Subcutaneous adipose tissue (tissue), 4 donors: ENCODE measurements around the gene KRTAP10-2. TPM values are rescaled to one million over a fixed set of nuclear protein-coding genes. Genes with fewer than 3 reads are reported as not detected.
"Not testable (repeated sequence)": the region's sequence is repeated elsewhere in the genome, so short reads cannot be mapped to it uniquely, and the experiment has no call there.

Source experiments
- total RNA-seq, 4 donors: library from RNA; depleted of rRNA; stranded (reverse); fragments of >200 nt; gene quantifications; one replicate each; pipeline ENCODE4 v1.1.0, GENCODE V29; 2016
- TF ChIP-seq, protein P1 (sequence below): fragments of 450-650 bp; IDR thresholded peaks from one replicate; pipeline ENCODE4 v1.5.1; 2016; ENCODE audit warnings: low read depth, mild to moderate bottlenecking, control low read depth, antibody characterized with exemption, moderate library complexity

KRTAP10-2 gene
- total RNA-seq, 4 donors from 2014 or later, result not detected

DNA sequence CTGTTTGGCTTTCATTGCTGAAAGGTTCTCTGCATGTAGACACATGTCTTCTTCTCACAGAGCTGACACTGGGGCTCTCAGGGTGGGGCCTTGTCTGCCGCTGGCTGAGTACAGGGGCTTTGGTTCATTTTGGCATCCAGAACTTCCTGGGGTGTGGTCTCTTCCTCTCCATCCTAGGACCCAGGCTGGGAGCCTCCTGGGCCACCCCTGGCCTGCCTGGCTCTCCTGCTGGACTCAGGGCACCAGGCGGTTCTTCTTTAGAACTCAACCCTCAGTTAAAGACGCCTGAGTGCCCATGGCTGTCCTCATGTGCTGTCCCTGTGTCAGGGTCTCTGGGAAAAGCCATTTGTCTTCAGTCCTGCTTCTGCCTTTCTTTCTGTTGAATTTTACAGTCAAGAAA, 34.6 kb upstream of the KRTAP10-2 start:
- TF ChIP-seq, protein P1, sequence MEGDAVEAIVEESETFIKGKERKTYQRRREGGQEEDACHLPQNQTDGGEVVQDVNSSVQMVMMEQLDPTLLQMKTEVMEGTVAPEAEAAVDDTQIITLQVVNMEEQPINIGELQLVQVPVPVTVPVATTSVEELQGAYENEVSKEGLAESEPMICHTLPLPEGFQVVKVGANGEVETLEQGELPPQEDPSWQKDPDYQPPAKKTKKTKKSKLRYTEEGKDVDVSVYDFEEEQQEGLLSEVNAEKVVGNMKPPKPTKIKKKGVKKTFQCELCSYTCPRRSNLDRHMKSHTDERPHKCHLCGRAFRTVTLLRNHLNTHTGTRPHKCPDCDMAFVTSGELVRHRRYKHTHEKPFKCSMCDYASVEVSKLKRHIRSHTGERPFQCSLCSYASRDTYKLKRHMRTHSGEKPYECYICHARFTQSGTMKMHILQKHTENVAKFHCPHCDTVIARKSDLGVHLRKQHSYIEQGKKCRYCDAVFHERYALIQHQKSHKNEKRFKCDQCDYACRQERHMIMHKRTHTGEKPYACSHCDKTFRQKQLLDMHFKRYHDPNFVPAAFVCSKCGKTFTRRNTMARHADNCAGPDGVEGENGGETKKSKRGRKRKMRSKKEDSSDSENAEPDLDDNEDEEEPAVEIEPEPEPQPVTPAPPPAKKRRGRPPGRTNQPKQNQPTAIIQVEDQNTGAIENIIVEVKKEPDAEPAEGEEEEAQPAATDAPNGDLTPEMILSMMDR, result no peak

DNA sequence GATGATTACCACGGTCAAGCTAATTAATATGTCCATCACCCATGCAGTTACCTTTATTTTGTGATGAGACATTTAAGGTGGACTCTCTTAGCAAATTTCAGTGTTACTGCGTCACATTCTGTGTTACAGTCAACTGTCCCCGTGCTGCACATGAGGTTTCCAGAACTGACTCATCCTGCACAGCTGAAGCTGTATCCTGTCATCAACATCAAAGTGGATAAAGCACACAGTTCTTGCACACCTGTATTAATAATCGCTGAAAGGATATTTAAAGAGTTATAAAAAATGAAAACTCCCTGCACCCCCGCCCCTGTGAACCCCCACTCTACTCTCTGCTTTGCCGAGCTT, 32.5 kb upstream of the KRTAP10-2 start:
- TF ChIP-seq, protein P1, result no peak

DNA sequence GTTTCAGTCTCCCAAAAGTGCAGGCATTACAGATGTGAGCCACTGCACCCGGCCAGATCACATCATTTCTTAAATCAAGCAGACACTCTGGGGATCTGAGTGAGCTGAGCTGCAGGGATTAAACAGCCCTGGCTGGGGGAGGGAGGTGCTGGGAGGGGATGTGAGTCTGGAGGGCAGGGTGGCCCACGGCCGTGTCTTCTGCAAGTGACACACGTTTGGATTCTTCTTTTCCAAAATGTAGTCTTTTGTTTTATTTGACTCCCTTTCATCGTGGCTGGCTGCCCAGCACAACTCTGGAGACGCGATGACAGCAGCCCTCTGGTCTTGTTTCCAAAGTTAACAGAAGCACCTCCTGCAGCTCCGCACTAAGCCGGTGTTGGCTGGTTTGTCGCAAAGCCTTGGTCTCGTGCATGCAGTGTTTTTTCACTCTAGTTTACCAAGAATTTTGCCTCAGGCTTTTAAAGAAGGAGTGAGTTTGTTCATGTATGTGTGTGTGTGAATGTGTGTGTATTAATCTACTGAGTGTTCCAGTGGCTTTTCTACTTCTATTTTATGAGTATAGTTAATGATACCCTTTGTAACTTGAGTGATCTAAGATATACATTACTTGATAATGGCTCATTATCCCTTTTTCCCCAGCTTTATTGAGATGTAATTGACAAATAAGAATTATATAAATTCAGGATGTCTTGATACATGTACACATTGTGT, 31.9 kb upstream of the KRTAP10-2 start:
- TF ChIP-seq, protein P1, result no peak

DNA sequence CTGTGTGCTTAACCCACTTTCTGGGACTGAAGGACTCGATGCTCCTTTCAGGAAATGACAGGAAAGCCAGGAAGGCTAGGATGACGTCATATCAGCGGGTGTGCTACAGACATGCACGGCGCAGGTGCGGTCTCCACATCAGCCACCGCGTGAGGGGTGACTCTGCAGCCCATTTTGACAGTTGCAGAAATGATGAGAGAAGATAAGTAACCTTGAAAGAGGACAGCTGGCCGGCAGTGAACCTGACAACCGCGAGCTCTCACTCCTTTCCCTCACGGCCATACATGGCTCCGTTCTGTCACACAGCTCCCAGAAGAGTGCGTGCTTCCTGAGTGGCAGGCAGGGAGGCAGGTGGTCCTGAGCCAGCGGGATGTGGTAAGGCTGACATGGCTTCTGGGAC, 30.8 kb upstream of the KRTAP10-2 start:
- TF ChIP-seq, protein P1, result no peak

DNA sequence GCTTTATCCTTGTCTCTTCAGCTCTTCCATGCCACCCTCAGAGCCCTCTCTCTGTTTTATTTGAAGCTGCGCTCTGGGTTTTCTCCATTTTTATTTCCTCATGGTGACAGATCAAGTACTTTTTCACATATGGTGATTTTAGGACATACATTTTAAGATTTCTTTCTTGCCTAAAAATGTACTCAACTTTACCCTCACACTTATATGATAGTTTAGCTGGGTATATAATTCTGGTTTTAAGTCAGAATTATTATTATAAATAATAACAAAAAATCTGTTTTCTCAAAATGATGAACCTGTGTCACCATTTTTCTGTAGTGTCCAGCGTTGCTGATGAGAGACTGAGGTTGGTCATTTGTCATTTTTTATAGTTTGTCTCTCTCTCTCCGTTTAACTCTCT, 29.9 kb upstream of the KRTAP10-2 start:
- TF ChIP-seq, protein P1, result no peak

DNA sequence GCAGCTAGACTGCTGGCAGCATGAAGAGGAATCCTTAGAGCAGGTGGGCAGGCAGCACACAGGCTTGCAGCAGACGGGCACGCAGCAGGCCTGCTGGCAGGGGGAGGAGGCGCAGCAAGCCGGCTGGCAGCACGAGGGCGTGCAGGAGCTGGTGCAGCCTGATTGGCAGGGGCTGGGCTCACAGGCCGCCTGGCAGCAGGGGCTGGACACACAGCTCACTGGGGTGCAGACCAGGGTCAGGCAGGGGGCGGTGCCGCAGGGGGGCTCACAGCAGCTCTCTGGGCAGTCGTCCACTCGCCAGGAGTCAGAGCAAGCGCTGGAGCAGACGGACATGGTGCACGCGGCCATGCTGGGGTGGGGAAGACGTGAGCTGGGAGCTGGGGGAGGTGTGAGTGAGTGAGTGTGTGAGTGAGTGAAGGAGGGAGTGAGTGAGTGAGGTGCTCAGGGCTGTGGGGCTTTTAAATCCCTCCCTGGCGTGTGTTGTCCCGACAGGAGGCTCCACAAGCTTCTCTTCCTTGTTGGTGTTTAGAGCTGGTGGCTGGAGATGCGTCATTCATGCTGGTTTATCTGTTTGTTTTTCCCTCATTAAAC, 29.0 kb upstream of the KRTAP10-2 start, which contains the start of gene KRTAP10-5:
TSS of gene KRTAP10-5 (minus strand) at position 374 of the 591 bp plus-strand sequence. CDS start at position 348, 26 bp downstream.
- TF ChIP-seq, protein P1, result not testable (repeated sequence)

DNA sequence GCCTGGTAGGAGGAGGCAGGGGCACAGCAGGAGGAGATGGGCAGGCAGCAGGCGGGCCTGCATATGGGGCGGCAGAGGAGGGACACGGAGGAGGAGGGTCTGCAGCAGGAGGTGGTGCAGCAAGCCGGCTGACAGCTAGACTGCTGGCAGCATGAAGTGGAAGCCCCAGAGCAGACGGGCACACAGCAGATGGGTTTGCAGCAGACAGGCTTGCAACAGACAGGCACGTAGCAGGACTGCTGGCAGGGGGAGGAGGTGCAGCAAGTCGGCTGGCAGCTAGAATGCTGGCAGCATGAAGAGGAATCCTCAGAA, 28.5 kb upstream of the KRTAP10-2 start:
- TF ChIP-seq, protein P1, result no peak
